HepG2 (cell line): ENCODE results near the gene BAHD1. TPM values are rescaled to one million over a fixed set of nuclear protein-coding genes. Genes with fewer than 3 reads are reported as not detected.

ENCODE experiments used
- HNRNPL ChIP-seq: fragments of 200-400 bp; formaldehyde crosslinking; IDR thresholded peaks from 2 replicates; pipeline ENCODE4 v1.6.1; 2017; ENCODE audit warnings: mild to moderate bottlenecking, low read depth, low read length
- ISL2 ChIP-seq: sonication (generic); formaldehyde crosslinking; IDR thresholded peaks from 2 replicates; pipeline ENCODE4 v1.5.0; 2020; ENCODE audit warnings: missing genetic modification reagents
- NFYC ChIP-seq: IDR thresholded peaks from 2 replicates; pipeline ENCODE4 v1.6.1; 2016; ENCODE audit warnings: missing genetic modification reagents, missing compliant biosample characterization
- RARA ChIP-seq: IDR thresholded peaks from 2 replicates; pipeline ENCODE4 v1.6.1; 2016; ENCODE audit warnings: missing genetic modification reagents, missing compliant biosample characterization
- RELA ChIP-seq: sonication (generic); formaldehyde crosslinking; IDR thresholded peaks from 2 replicates; pipeline ENCODE4 v1.4.0; 2020; ENCODE audit warnings: missing genetic modification reagents
- REXO4 ChIP-seq: sonication (generic); formaldehyde crosslinking; IDR thresholded peaks from 2 replicates; pipeline ENCODE4 v1.8.0; 2022; ENCODE audit warnings: missing genetic modification reagents, mild to moderate bottlenecking, borderline replicate concordance
- SCMH1 ChIP-seq: sonication (generic); formaldehyde crosslinking; IDR thresholded peaks from 2 replicates; pipeline ENCODE4 v1.9.0; 2021; ENCODE audit warnings: missing genetic modification reagents, mild to moderate bottlenecking, borderline replicate concordance
- SMAD1 ChIP-seq: sonication (generic); formaldehyde crosslinking; IDR thresholded peaks from 2 replicates; pipeline ENCODE4 v1.4.0; 2020; ENCODE audit warnings: missing genetic modification reagents, low read depth, mild to moderate bottlenecking, borderline replicate concordance
- SNAPC2 ChIP-seq: sonication (generic); formaldehyde crosslinking; IDR thresholded peaks from 2 replicates; pipeline ENCODE4 v1.8.1; 2022; ENCODE audit warnings: mild to moderate bottlenecking, missing genetic modification reagents
- SOX5 ChIP-seq: IDR thresholded peaks from 2 replicates; pipeline ENCODE4 v1.6.1; 2016; ENCODE audit warnings: borderline replicate concordance
- TOE1 ChIP-seq: sonication (generic); formaldehyde crosslinking; IDR thresholded peaks from 2 replicates; pipeline ENCODE4 v1.4.0; 2020; ENCODE audit warnings: mild to moderate bottlenecking, missing genetic modification reagents
- XBP1 ChIP-seq: sonication (generic); formaldehyde crosslinking; IDR thresholded peaks from 2 replicates; pipeline ENCODE4 v1.5.0; 2020; ENCODE audit warnings: missing genetic modification reagents
- ZMAT3 ChIP-seq: sonication (generic); formaldehyde crosslinking; conservative IDR thresholded peaks from 2 replicates; pipeline ENCODE4 v1.7.0; 2021; ENCODE audit warnings: missing genetic modification reagents
- ZNF451 ChIP-seq: sonication (generic); formaldehyde crosslinking; IDR thresholded peaks from 2 replicates; pipeline ENCODE4 v1.5.0; 2020; ENCODE audit warnings: mild to moderate bottlenecking, missing genetic modification reagents
- ZNF672 ChIP-seq: sonication (generic); formaldehyde crosslinking; IDR thresholded peaks from 2 replicates; pipeline ENCODE4 v1.8.1; 2022; ENCODE audit warnings: missing genetic modification reagents
- ZNF678 ChIP-seq: sonication (generic); formaldehyde crosslinking; IDR thresholded peaks from 2 replicates; pipeline ENCODE4 v1.4.0; 2020; ENCODE audit warnings: mild to moderate bottlenecking, missing genetic modification reagents
- ZNF703 ChIP-seq: sonication (generic); formaldehyde crosslinking; IDR thresholded peaks from 2 replicates; pipeline ENCODE4 v1.5.1; 2020; ENCODE audit warnings: missing genetic modification reagents, mild to moderate bottlenecking, moderate library complexity, borderline replicate concordance
- ZNF841 ChIP-seq: sonication (generic); formaldehyde crosslinking; IDR thresholded peaks from 2 replicates; pipeline ENCODE4 v1.8.1; 2023; ENCODE audit warnings: missing genetic modification reagents, borderline replicate concordance
- ZSCAN25 ChIP-seq: sonication (generic); formaldehyde crosslinking; IDR thresholded peaks from 2 replicates; pipeline ENCODE4 v1.8.0; 2022; ENCODE audit warnings: mild to moderate bottlenecking, missing genetic modification reagents
- polyA plus RNA-seq, 8 experiments: library from polyadenylated mRNA; depleted of rRNA in 3 of 8; stranded (reverse) in 7 of 8; unstranded in 1 of 8; fragments of >200 nt; fragmentation: Illumina TruSeq in 4 of 8; extraction: Trizol in 4 of 8; gene quantifications; 2 replicates each; pipeline versions ENCODE4 v1.2.1 to v1.2.3, GENCODE V29; 2011 to 2016; ENCODE audit warnings: low read depth in 4 of 8, missing spikeins in 1 of 8, mixed read lengths in 1 of 8; ENCODE audit not compliant: insufficient read depth in 1 of 8
- total RNA-seq, 5 experiments: library from RNA; depleted of rRNA; stranded (reverse); fragments of >200 nt; fragmentation: Illumina TruSeq; extraction: Trizol; gene quantifications; 2 replicates each; pipeline ENCODE4 v1.2.3, GENCODE V29; 2016; ENCODE audit warnings: low read depth in 1 of 5
- TF ChIP-seq, protein P1 (sequence below): sonication (generic); formaldehyde crosslinking; IDR thresholded peaks from 2 replicates; pipeline ENCODE4 v1.4.0; 2020; ENCODE audit warnings: low read depth, missing genetic modification reagents
- TF ChIP-seq, protein P2 (sequence below): sonication (generic); formaldehyde crosslinking; IDR thresholded peaks from 2 replicates; pipeline ENCODE4 v1.9.0; 2021; ENCODE audit warnings: missing genetic modification reagents, mild to moderate bottlenecking, borderline replicate concordance
- TF ChIP-seq, protein P3 (sequence below): sonication (generic); formaldehyde crosslinking; IDR thresholded peaks from 2 replicates; pipeline ENCODE4 v1.4.0; 2020; ENCODE audit warnings: mild to moderate bottlenecking, missing genetic modification reagents

BAHD1 gene
- total and polyA plus RNA-seq, 2 of the 13 experiments (the other 11 are each of a cell fraction or from before 2014, with no cell fraction given), result 3.3 to 8.7 TPM

DNA sequence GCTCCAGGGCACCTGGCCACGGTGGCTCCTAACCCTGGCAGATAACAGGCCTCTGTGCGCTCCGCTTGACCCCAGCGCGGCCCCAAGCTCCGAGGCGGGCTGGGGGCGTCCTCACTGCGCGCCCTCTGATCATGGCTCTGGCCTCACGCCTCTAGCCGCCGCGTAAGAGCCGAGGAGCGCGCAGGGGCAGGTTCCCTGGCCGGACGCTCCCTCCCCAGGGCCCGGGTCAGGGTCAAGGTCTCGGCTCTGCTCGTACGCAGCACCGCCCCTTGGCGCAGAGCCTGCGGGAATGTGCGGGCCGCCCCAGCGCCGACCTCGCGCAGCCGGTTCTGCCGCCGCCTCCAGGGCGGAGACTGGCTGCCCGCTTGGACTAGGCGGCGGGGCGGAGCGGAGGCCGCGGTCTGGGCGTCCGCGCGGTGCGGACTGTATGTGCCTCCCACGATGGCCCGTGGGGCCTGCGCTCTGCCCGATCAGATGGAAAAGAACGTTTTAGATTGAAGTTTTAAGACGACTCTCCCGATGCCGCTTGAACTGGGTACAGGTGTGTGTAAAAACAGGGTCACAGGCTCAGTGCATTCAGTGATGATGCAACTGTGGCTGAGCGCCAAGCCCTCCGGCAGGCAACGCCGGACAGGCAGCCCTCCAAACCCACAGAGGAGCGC, 70.8 kb downstream of the BAHD1 start (continued):
- TF ChIP-seq, protein P1, sequence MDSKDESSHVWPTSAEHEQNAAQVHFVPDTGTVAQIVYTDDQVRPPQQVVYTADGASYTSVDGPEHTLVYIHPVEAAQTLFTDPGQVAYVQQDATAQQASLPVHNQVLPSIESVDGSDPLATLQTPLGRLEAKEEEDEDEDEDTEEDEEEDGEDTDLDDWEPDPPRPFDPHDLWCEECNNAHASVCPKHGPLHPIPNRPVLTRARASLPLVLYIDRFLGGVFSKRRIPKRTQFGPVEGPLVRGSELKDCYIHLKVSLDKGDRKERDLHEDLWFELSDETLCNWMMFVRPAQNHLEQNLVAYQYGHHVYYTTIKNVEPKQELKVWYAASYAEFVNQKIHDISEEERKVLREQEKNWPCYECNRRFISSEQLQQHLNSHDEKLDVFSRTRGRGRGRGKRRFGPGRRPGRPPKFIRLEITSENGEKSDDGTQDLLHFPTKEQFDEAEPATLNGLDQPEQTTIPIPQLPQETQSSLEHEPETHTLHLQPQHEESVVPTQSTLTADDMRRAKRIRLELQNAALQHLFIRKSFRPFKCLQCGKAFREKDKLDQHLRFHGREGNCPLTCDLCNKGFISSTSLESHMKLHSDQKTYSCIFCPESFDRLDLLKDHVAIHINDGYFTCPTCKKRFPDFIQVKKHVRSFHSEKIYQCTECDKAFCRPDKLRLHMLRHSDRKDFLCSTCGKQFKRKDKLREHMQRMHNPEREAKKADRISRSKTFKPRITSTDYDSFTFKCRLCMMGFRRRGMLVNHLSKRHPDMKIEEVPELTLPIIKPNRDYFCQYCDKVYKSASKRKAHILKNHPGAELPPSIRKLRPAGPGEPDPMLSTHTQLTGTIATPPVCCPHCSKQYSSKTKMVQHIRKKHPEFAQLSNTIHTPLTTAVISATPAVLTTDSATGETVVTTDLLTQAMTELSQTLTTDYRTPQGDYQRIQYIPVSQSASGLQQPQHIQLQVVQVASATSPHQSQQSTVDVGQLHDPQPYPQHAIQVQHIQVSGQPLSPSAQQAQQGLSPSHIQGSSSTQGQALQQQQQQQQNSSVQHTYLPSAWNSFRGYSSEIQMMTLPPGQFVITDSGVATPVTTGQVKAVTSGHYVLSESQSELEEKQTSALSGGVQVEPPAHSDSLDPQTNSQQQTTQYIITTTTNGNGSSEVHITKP (CRISPR knock-in tag), result no peak
- TF ChIP-seq TOE1 (CRISPR knock-in tag), result no peak
- peak; percentile 75 for TF ChIP-seq SMAD1 (CRISPR knock-in tag)
- 0 out of 2 replicates have a peak, but pooled peaks have one; percentile 58 for TF ChIP-seq RELA (CRISPR knock-in tag)
- peak; percentile 82; the same call in 1 of the 2 replicates for TF ChIP-seq ZNF703 (CRISPR knock-in tag)
- peak; percentile 74 for TF ChIP-seq ISL2
- TF ChIP-seq ZNF841 (CRISPR knock-in tag), result no peak
- no peak for TF ChIP-seq XBP1 (CRISPR knock-in tag)
- peak; percentile 44; the same call in 1 of the 2 replicates for TF ChIP-seq ZSCAN25
- TF ChIP-seq SOX5 (CRISPR knock-in tag), result peak; percentile 70; the same call in 1 of the 2 replicates
- TF ChIP-seq, protein P2, sequence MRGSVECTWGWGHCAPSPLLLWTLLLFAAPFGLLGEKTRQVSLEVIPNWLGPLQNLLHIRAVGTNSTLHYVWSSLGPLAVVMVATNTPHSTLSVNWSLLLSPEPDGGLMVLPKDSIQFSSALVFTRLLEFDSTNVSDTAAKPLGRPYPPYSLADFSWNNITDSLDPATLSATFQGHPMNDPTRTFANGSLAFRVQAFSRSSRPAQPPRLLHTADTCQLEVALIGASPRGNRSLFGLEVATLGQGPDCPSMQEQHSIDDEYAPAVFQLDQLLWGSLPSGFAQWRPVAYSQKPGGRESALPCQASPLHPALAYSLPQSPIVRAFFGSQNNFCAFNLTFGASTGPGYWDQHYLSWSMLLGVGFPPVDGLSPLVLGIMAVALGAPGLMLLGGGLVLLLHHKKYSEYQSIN (CRISPR knock-in tag), result no peak
- peak; percentile 79; the same call in 1 of the 2 replicates for TF ChIP-seq ZNF451 (CRISPR knock-in tag)
- no peak for TF ChIP-seq HNRNPL
- no peak for TF ChIP-seq REXO4 (CRISPR knock-in tag)
- no peak for TF ChIP-seq NFYC (CRISPR knock-in tag)
- TF ChIP-seq RARA (CRISPR knock-in tag), result peak; percentile 98
- no peak for TF ChIP-seq SNAPC2
- no peak for TF ChIP-seq ZNF672 (CRISPR knock-in tag)
- TF ChIP-seq SCMH1 (CRISPR knock-in tag), result no peak
- TF ChIP-seq, protein P3, sequence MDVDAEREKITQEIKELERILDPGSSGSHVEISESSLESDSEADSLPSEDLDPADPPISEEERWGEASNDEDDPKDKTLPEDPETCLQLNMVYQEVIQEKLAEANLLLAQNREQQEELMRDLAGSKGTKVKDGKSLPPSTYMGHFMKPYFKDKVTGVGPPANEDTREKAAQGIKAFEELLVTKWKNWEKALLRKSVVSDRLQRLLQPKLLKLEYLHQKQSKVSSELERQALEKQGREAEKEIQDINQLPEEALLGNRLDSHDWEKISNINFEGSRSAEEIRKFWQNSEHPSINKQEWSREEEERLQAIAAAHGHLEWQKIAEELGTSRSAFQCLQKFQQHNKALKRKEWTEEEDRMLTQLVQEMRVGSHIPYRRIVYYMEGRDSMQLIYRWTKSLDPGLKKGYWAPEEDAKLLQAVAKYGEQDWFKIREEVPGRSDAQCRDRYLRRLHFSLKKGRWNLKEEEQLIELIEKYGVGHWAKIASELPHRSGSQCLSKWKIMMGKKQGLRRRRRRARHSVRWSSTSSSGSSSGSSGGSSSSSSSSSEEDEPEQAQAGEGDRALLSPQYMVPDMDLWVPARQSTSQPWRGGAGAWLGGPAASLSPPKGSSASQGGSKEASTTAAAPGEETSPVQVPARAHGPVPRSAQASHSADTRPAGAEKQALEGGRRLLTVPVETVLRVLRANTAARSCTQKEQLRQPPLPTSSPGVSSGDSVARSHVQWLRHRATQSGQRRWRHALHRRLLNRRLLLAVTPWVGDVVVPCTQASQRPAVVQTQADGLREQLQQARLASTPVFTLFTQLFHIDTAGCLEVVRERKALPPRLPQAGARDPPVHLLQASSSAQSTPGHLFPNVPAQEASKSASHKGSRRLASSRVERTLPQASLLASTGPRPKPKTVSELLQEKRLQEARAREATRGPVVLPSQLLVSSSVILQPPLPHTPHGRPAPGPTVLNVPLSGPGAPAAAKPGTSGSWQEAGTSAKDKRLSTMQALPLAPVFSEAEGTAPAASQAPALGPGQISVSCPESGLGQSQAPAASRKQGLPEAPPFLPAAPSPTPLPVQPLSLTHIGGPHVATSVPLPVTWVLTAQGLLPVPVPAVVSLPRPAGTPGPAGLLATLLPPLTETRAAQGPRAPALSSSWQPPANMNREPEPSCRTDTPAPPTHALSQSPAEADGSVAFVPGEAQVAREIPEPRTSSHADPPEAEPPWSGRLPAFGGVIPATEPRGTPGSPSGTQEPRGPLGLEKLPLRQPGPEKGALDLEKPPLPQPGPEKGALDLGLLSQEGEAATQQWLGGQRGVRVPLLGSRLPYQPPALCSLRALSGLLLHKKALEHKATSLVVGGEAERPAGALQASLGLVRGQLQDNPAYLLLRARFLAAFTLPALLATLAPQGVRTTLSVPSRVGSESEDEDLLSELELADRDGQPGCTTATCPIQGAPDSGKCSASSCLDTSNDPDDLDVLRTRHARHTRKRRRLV (CRISPR knock-in tag), result no peak
- TF ChIP-seq ZMAT3 (CRISPR knock-in tag), result no peak
- TF ChIP-seq ZNF678, result no peak; the same call in 1 of the 2 replicates
